Measurements from ENCODE around the gene CTU2.

CTU2 gene

GRCh38 chr16:88743693-88744576 is 37.6 kb downstream of the CTU2 start:
- peak; percentile 59 to 61 for DNase-seq (ENCODE audit: low read depth in 2 of 2)

- DNase-seq (ENCODE audit: low read depth in 2 of 2): no peak
These were observed 38.5 kb downstream of the CTU2 start for GRCh38 chr16:88744577-88745521.

- no peak for DNase-seq (ENCODE audit: low read depth in 2 of 2)
These were observed 40.2 kb downstream of the CTU2 start for GRCh38 chr16:88746506-88746905.

GRCh38 chr16:88747588-88748301 is 41.4 kb downstream of the CTU2 start:
- DNase-seq (ENCODE audit: low read depth in 2 of 2): no peak

GRCh38 chr16:88748364-88748763 is 42.1 kb downstream of the CTU2 start:
- DNase-seq (ENCODE audit: low read depth in 2 of 2): no peak

GRCh38 chr16:88749358-88749757 is 43.1 kb downstream of the CTU2 start:
- DNase-seq (ENCODE audit: low read depth in 2 of 2): no peak

- DNase-seq (ENCODE audit: low read depth in 2 of 2): no peak
These were observed 44.6 kb downstream of the CTU2 start for GRCh38 chr16:88750854-88751253.

- DNase-seq (ENCODE audit: low read depth in 2 of 2): no peak
These were observed 46.2 kb downstream of the CTU2 start for GRCh38 chr16:88752386-88753002.

GRCh38 chr16:88753191-88753590 is 46.9 kb downstream of the CTU2 start:
- no peak for DNase-seq (ENCODE audit: low read depth in 2 of 2)

- DNase-seq (ENCODE audit: low read depth in 2 of 2): no peak
These were observed 47.3 kb downstream of the CTU2 start for GRCh38 chr16:88753602-88754001.

- no peak for DNase-seq (ENCODE audit: low read depth in 2 of 2)
These were observed 48.0 kb downstream of the CTU2 start for GRCh38 chr16:88754109-88754911.

GRCh38 chr16:88754912-88755744 is 48.8 kb downstream of the CTU2 start:
- DNase-seq (ENCODE audit: low read depth in 2 of 2): no peak

GRCh38 chr16:88755745-88756443 is 49.6 kb downstream of the CTU2 start:
- no peak for DNase-seq (ENCODE audit: low read depth in 2 of 2)

GRCh38 chr16:88758227-88758943 is 52.1 kb downstream of the CTU2 start:
- DNase-seq (ENCODE audit: low read depth in 2 of 2): no peak

- DNase-seq (ENCODE audit: low read depth in 2 of 2): no peak
These were observed 52.6 kb downstream of the CTU2 start for GRCh38 chr16:88758944-88759244.

- no peak for DNase-seq (ENCODE audit: low read depth in 2 of 2)
These were observed 53.1 kb downstream of the CTU2 start for GRCh38 chr16:88759245-88759975.

GRCh38 chr16:88759976-88760350 is 53.7 kb downstream of the CTU2 start:
- DNase-seq (ENCODE audit: low read depth in 2 of 2): no peak

All from stimulated activated CD8-positive, alpha-beta memory T cell treated with anti-CD3 and anti-CD28 coated beads, Interleukin-7, amount 100 ng/mL, for 4 hours (primary cell).